ENCODE results near the gene ERO1B. TPM values are rescaled to one million over a fixed set of nuclear protein-coding genes. Genes with fewer than 3 reads are reported as not detected.
A peak's percentile ranks its signal among the peaks of the same experiment; 100 is the strongest.

The ERO1B gene
- total and polyA plus RNA-seq, 2 of the 4 experiments (the other 2 are of a cell fraction), result 0.54 to 0.60 TPM

DNA sequence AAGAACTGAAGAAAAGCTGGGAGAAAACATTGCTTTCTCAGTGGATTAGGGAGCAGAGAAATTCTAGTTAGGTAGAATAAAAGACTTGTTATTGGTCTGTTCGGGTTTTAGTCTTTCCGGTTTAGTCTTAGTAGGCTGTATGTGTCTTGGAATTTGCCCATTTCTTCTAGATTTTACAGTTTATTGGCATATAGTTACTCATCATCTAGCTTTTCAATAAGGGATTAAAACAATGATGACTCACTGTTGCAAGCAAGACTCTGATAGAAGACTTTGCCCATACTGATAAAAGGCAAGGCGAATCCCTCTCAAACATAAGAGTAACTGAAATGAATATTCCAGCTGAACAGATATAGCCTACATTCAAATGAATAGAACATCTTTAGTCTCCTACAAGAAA, 77.1 kb downstream of the ERO1B start:
- Histone ChIP-seq H2BK15ac (ENCODE audit: low read depth, low read length) (no peak overlapping the region), H3K56ac (ENCODE audit: extremely low read depth, insufficient read depth, low read length) (no peak overlapping the region), H3K9me1 (ENCODE audit: insufficient read depth, low read length) (peaks cover 5% of the 10 kb centered on the region; the same call in 1 of the 2 replicates), H3K36me3 (ENCODE audit: control insufficient read depth, insufficient read depth, low read length) (peaks cover 5% of the 10 kb centered on the region; the same call in 1 of the 2 replicates), H4K20me1 (ENCODE audit: insufficient read depth, low read length) (no peaks in the 10 kb centered on the region), H2AFZ (replicated peaks; ENCODE audit: low read length, poor library complexity) (no peak overlapping the region), H3K18ac (ENCODE audit: low read depth, low read length) (no peak overlapping the region), H3K9ac (ENCODE audit: low read depth, low read length) (no peak overlapping the region), H2BK5ac (ENCODE audit: low read depth, low read length, poor library complexity, severe bottlenecking) (no peak overlapping the region), H2AK9ac (replicated peaks; ENCODE audit: low read depth, low read length, poor library complexity) (no peak overlapping the region), H3K4ac (ENCODE audit: low read depth, low read length) (no peak overlapping the region), H3K4me1 (ENCODE audit: control insufficient read depth, insufficient read depth, low read length) (no peaks in the 10 kb centered on the region), H3K9me3 (ENCODE audit: control insufficient read depth, insufficient read depth, low read length) (peaks cover 2% of the 10 kb centered on the region; the same call in 1 of the 2 replicates), H3K4me3 (ENCODE audit: insufficient read depth, low read depth, low read length) (no peak overlapping the region), H3K4me2 (ENCODE audit: low read depth, low read length) (no peak overlapping the region), H3K27ac (ENCODE audit: insufficient read depth, low read length) (no peak overlapping the region), H3K23ac (ENCODE audit: low read depth, low read length) (no peak overlapping the region), H3K27me3 (ENCODE audit: control insufficient read depth, insufficient read depth, low read length) (no peaks in the 10 kb centered on the region), H2BK20ac (ENCODE audit: low read depth, low read length) (no peak overlapping the region), H4K8ac (ENCODE audit: low read depth in 2 of 2, low read length in 2 of 2) (no peak overlapping the region), H2BK120ac (ENCODE audit: low read depth, low read length) (no peak overlapping the region), H3K14ac (replicated peaks; ENCODE audit: low read depth, low read length) (no peak overlapping the region), H3K79me1 (ENCODE audit: low read depth in 1 of 2, low read length in 2 of 2) (no peaks in the 10 kb centered on the region; a peak in 1 of 4 replicates), H2AK5ac (ENCODE audit: low read depth, low read length) (no peak overlapping the region), H4K5ac (ENCODE audit: low read depth, low read length) (no peak overlapping the region), H4K91ac (ENCODE audit: insufficient read depth, low read depth, low read length) (no peak overlapping the region)
- CTCF ChIA-PET, result no interaction called here
- BruUV-seq (replicated peaks), result no TSS peak
- in situ Hi-C loops (cut with MboI; ENCODE audit: low sequenced_read_pairs) (no loop called here), intact Hi-C loops (cut with micrococcal nuclease) (no loop called here), dilution Hi-C loops (cut with HindIII; ENCODE audit: low sequenced_read_pairs, unreplicated experiment) (no loop called here)
- no CpG with 5 or more reads among the region's 3 CpGs for WGBS, 2 experiments (ENCODE audit: extremely low coverage in 2 of 2, insufficient read length in 1 of 2)
- POLR2A ChIA-PET (ENCODE audit: unreplicated experiment), result no interaction called here
- ATAC-seq (ENCODE audit: low read depth) (0 out of 2 replicates have a peak, but pooled peaks have one; percentile 12), DNase-seq (peak; percentile 30)
- TF ChIP-seq FOS (IDR thresholded peaks at IDR 0.05; ENCODE audit: low read depth, low read length) (peak; percentile 29; the same call in 1 of the 2 replicates), USF2 (IDR thresholded peaks at IDR 0.05; ENCODE audit: low read depth, low read length) (no peak)
